Measurements from ENCODE around the gene FILIP1.
A peak's percentile ranks its signal among the peaks of the same experiment; 100 is the strongest.

DNA sequence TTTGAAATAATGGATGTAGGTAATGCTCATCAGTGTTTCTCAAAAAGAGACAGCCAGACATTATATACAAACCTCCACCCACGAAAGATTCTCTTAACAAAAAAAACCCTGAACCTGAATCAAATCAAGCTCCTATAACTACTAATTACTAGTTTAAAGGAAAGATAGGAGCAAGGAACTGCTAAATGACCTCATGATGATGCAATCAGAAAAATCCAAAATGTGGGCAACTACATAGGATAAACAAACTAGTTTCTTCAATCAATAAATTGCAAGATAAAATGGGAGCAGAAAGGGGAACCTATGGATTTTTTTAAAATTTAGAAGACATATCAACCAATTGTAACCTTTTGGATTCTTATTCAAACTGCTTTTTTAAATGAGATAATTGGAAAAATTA is 165.8 kb downstream of the FILIP1 start:
- TF ChIP-seq CTCF (conservative IDR thresholded peaks at IDR 0.05; ENCODE audit: low read depth, low read length) = no peak
- no peak for TF ChIP-seq POLR2A (IDR thresholded peaks at IDR 0.05; ENCODE audit: low read depth, low read length)
- TF ChIP-seq RFX5 (IDR thresholded peaks at IDR 0.05; ENCODE audit: low read depth, low read length) = no peak
- peak; percentile 76 for TF ChIP-seq CEBPB (IDR thresholded peaks at IDR 0.05; ENCODE audit: low read depth, low read length)

All from IMR-90 (cell line).